Stomach smooth muscle (tissue), 2 donors: Measurements from ENCODE around the gene DNAH3.
"Not testable (repeated sequence)": the region's sequence is repeated elsewhere in the genome, so short reads cannot be mapped to it uniquely, and the experiment has no call there.

Experiments
- H3K27ac ChIP-seq: one replicate; pipeline ENCODE4 v1.7.0; 2013; ENCODE audit warnings: mild to moderate bottlenecking, low read length, inconsistent platforms
- H3K27me3 ChIP-seq, 2 donors: one replicate each; pipeline ENCODE4 v1.7.0; 2013; ENCODE audit warnings: low read length in 2 of 2; ENCODE audit not compliant: insufficient read depth in 2 of 2, control insufficient read depth in 1 of 2
- H3K36me3 ChIP-seq, 2 donors: one replicate each; pipeline ENCODE4 v1.7.0; 2013; ENCODE audit warnings: low read length in 2 of 2; ENCODE audit not compliant: control insufficient read depth in 2 of 2, insufficient read depth in 2 of 2
- H3K4me1 ChIP-seq: one replicate; pipeline ENCODE4 v1.7.0; 2013; ENCODE audit warnings: low read length; ENCODE audit not compliant: control insufficient read depth, insufficient read depth
- H3K4me3 ChIP-seq, 2 donors: one replicate each; pipeline ENCODE4 v1.7.0; 2013; ENCODE audit warnings: low read length in 2 of 2
- H3K9ac ChIP-seq, 2 donors: one replicate each; pipeline ENCODE4 v1.7.0; 2013; ENCODE audit warnings: low read length in 2 of 2, mild to moderate bottlenecking in 1 of 2
- H3K9me3 ChIP-seq, 2 donors: one replicate each; pipeline ENCODE4 v1.7.0; 2013; ENCODE audit warnings: low read length in 2 of 2; ENCODE audit not compliant: control insufficient read depth in 2 of 2
- donor health status: healthy.
- donor health status: Pancreatic carcinoma.

The DNAH3 gene

GRCh38 chr16:20942256-20942655, 208.4 kb downstream of the DNAH3 start:
- H3K4me1 ChIP-seq: no peaks in the 10 kb centered on the region

GRCh38 chr16:20941636-20941926, 209.1 kb downstream of the DNAH3 start:
- Histone ChIP-seq H3K27me3 (no peaks in the 10 kb centered on the region), H3K36me3 (no peaks in the 10 kb centered on the region), H3K4me3 (no peak overlapping the region), H3K27ac (no peak overlapping the region), H3K4me1 (no peaks in the 10 kb centered on the region), H3K9me3 (no peaks in the 10 kb centered on the region), H3K9ac (no peak overlapping the region)

More at GRCh38 chr16:20942256-20942655, 208.4 kb downstream of the DNAH3 start:
- no peaks in the 10 kb centered on the region for H3K27me3 ChIP-seq
- H3K36me3 ChIP-seq: no peaks in the 10 kb centered on the region
- no peak overlapping the region for H3K27ac ChIP-seq
- no peak overlapping the region for H3K9ac ChIP-seq
- no peak overlapping the region for H3K4me3 ChIP-seq
- no peaks in the 10 kb centered on the region for H3K9me3 ChIP-seq

GRCh38 chr16:20940871-20941635, 209.6 kb downstream of the DNAH3 start:
- Histone ChIP-seq H3K27ac (no peak overlapping the region), H3K27me3 (peaks cover 0 to 2% of the 10 kb centered on the region in 2 donors), H3K9ac (no peak overlapping the region), H3K4me1 (no peaks in the 10 kb centered on the region), H3K4me3 (no peak overlapping the region), H3K9me3 (no peaks in the 10 kb centered on the region), H3K36me3 (no peaks in the 10 kb centered on the region)

GRCh38 chr16:20939611-20940010, 211.0 kb downstream of the DNAH3 start:
- no peaks in the 10 kb centered on the region for H3K9me3 ChIP-seq
- peaks cover 0 to 2% of the 10 kb centered on the region in 2 donors for H3K27me3 ChIP-seq
- no peaks in the 10 kb centered on the region for H3K4me1 ChIP-seq
- H3K9ac ChIP-seq: no peak overlapping the region
- no peaks in the 10 kb centered on the region for H3K36me3 ChIP-seq
- H3K4me3 ChIP-seq: no peak overlapping the region
- H3K27ac ChIP-seq: no peak overlapping the region

- Histone ChIP-seq H3K4me1 (no peaks in the 10 kb centered on the region), H3K36me3 (no peaks in the 10 kb centered on the region), H3K9ac (no peak overlapping the region), H3K27ac (no peak overlapping the region), H3K27me3 (peaks cover 0 to 2% of the 10 kb centered on the region in 2 donors), H3K9me3 (no peaks in the 10 kb centered on the region), H3K4me3 (no peak overlapping the region)
Observed at GRCh38 chr16:20938426-20938825, 212.2 kb downstream of the DNAH3 start.

GRCh38 chr16:20937736-20938135, 212.9 kb downstream of the DNAH3 start:
- no peak overlapping the region for H3K9ac ChIP-seq
- H3K9me3 ChIP-seq: no peaks in the 10 kb centered on the region
- no peaks in the 10 kb centered on the region for H3K4me1 ChIP-seq
- peaks cover 0 to 2% of the 10 kb centered on the region in 2 donors for H3K27me3 ChIP-seq
- H3K36me3 ChIP-seq: no peaks in the 10 kb centered on the region
- no peak overlapping the region for H3K27ac ChIP-seq
- no peak overlapping the region for H3K4me3 ChIP-seq

GRCh38 chr16:20933589-20933988, 217.1 kb downstream of the DNAH3 start:
- no peak overlapping the region for H3K27ac ChIP-seq
- H3K4me3 ChIP-seq: no peak overlapping the region
- no peaks in the 10 kb centered on the region for H3K36me3 ChIP-seq
- peaks cover 0 to 2% of the 10 kb centered on the region in 2 donors for H3K27me3 ChIP-seq
- no peak overlapping the region for H3K9ac ChIP-seq
- no peaks in the 10 kb centered on the region for H3K9me3 ChIP-seq
- no peaks in the 10 kb centered on the region for H3K4me1 ChIP-seq

GRCh38 chr16:20931066-20931600, 219.5 kb downstream of the DNAH3 start:
- Histone ChIP-seq H3K36me3 (no peaks in the 10 kb centered on the region), H3K9ac (no peak overlapping the region), H3K9me3 (no peaks in the 10 kb centered on the region), H3K27ac (no peak overlapping the region), H3K4me1 (no peaks in the 10 kb centered on the region), H3K4me3 (no peak overlapping the region), H3K27me3 (no peaks in the 10 kb centered on the region)

GRCh38 chr16:20930365-20930690, 220.3 kb downstream of the DNAH3 start:
- H3K4me3 ChIP-seq: no peak overlapping the region
- no peaks in the 10 kb centered on the region for H3K27me3 ChIP-seq
- H3K36me3 ChIP-seq: peaks cover 0 to 6% of the 10 kb centered on the region in 2 donors
- no peak overlapping the region for H3K27ac ChIP-seq
- no peaks in the 10 kb centered on the region for H3K9me3 ChIP-seq
- no peak overlapping the region for H3K9ac ChIP-seq
- H3K4me1 ChIP-seq: no peaks in the 10 kb centered on the region

GRCh38 chr16:20929676-20930364, 220.8 kb downstream of the DNAH3 start:
- H3K9me3 ChIP-seq, H3K27ac ChIP-seq, H3K4me1 ChIP-seq, H3K36me3 ChIP-seq, H3K4me3 ChIP-seq, H3K27me3 ChIP-seq, H3K9ac ChIP-seq: not testable (repeated sequence)
